Naive B cell (primary cell): ENCODE measurements around the gene FGFRL1. TPM values are rescaled to one million over a fixed set of nuclear protein-coding genes. Genes with fewer than 3 reads are reported as not detected.

Experiments
- ATAC-seq, 2 donors: fragments of 150-1000 bp; cut with Tn5 transposase; 2 replicates each; pipeline ENCODE4 v1.10.0; 2021; ENCODE audit warnings: low read depth in 2 of 2, mild to moderate bottlenecking in 2 of 2, moderate library complexity in 2 of 2
- DNase-seq: peaks from one replicate; pipeline ENCODE4 v3.0.0; 2022
- H3K27ac Mint-ChIP-seq, 6 donors: one replicate each; pipeline ENCODE4 v1.8.0; 2020 to 2022; ENCODE audit warnings: mild to moderate bottlenecking in 6 of 6, mixed read lengths in 6 of 6, moderate library complexity in 5 of 6, inconsistent platforms in 2 of 6
- H3K27me3 Mint-ChIP-seq, 3 donors: one replicate each; pipeline ENCODE4 v1.8.0; 2021 to 2022; ENCODE audit warnings: mixed read lengths in 3 of 3, mild to moderate bottlenecking in 1 of 3
- H3K36me3 Mint-ChIP-seq, 2 donors: one replicate each; pipeline ENCODE4 v1.8.0; 2020 to 2022; ENCODE audit warnings: mixed read lengths in 2 of 2, inconsistent platforms in 1 of 2, mild to moderate bottlenecking in 1 of 2
- H3K4me1 Mint-ChIP-seq, 3 donors: one replicate each; pipeline ENCODE4 v1.8.0; 2020 to 2022; ENCODE audit warnings: mixed read lengths in 3 of 3, inconsistent platforms in 1 of 3, mild to moderate bottlenecking in 1 of 3, moderate library complexity in 1 of 3
- H3K4me3 Mint-ChIP-seq, 8 donors: one replicate each; pipeline ENCODE4 v1.8.0; 2020 to 2022; ENCODE audit warnings: mild to moderate bottlenecking in 8 of 8, mixed read lengths in 8 of 8, moderate library complexity in 8 of 8, inconsistent platforms in 2 of 8
- H3K9me3 Mint-ChIP-seq, 7 donors: one replicate each; pipeline ENCODE4 v1.8.0; 2020 to 2022; ENCODE audit warnings: mixed read lengths in 7 of 7, mild to moderate bottlenecking in 5 of 7, inconsistent platforms in 2 of 7, moderate library complexity in 1 of 7
- polyA plus RNA-seq, 6 donors: library from polyadenylated mRNA; unstranded; fragments of 300-500 nt; fragmentation: Illumina TruSeq; gene quantifications; one replicate each; pipeline ENCODE4 v1.2.3, GENCODE V29; 2021; ENCODE audit warnings: low read depth in 6 of 6

FGFRL1 gene
- polyA plus RNA-seq, 6 donors from 2014 or later = 0.22 to 2.3 (median 0.37) TPM; not detected in 1

GRCh38 chr4:1012034-1012739, 761 bp downstream of the FGFRL1 start:
- peaks cover 0 to under 1% of the 10 kb centered on the region in 2 donors for H3K36me3 Mint-ChIP-seq
- H3K4me3 Mint-ChIP-seq = peak overlapping the region; percentile 59 to 87 (median 66)
- ATAC-seq = peak in 1 of 2 donors; percentile 0
- H3K9me3 Mint-ChIP-seq = peaks cover 0 to 1% (median 0%) of the 10 kb centered on the region in 7 donors
- peak; percentile 19 for DNase-seq
- H3K27me3 Mint-ChIP-seq = peaks cover 17 to 19% (median 18%) of the 10 kb centered on the region in 3 donors
- peaks cover 11 to 18% (median 16%) of the 10 kb centered on the region in 3 donors for H3K4me1 Mint-ChIP-seq
- H3K27ac Mint-ChIP-seq = peak overlapping the region in 2 of 6 donors; percentile 44 to 70

- H3K27me3 Mint-ChIP-seq = peaks cover 7% of the 10 kb centered on the region in 3 donors
- ATAC-seq (no peak), DNase-seq (no peak)
- peak overlapping the region in 7 of 8 donors; percentile 34 to 59 (median 52) for H3K4me3 Mint-ChIP-seq
- peaks cover 11 to 20% (median 16%) of the 10 kb centered on the region in 3 donors for H3K4me1 Mint-ChIP-seq
- H3K36me3 Mint-ChIP-seq = no peaks in the 10 kb centered on the region
- H3K27ac Mint-ChIP-seq = peak overlapping the region in 1 of 6 donors; percentile 63
- peaks cover 0 to 1% (median 0%) of the 10 kb centered on the region in 7 donors for H3K9me3 Mint-ChIP-seq
Measured at GRCh38 chr4:1013225-1014073, 2.0 kb downstream of the FGFRL1 start.

GRCh38 chr4:1014291-1015167, 3.1 kb downstream of the FGFRL1 start:
- no peak for ATAC-seq
- Mint-ChIP-seq H3K27me3 (no peaks in the 10 kb centered on the region), H3K9me3 (no peaks in the 10 kb centered on the region), H3K27ac (no peak overlapping the region), H3K36me3 (no peaks in the 10 kb centered on the region), H3K4me3 (peak overlapping the region in 3 of 8 donors; percentile 12 to 43 (median 34)), H3K4me1 (peaks cover 6 to 13% (median 9%) of the 10 kb centered on the region in 3 donors)
- DNase-seq = no peak

GRCh38 chr4:1015179-1015578, 3.8 kb downstream of the FGFRL1 start:
- Mint-ChIP-seq H3K4me3 (peak overlapping the region in 1 of 8 donors; percentile 66), H3K36me3 (no peaks in the 10 kb centered on the region), H3K9me3 (no peaks in the 10 kb centered on the region), H3K27ac (no peak overlapping the region), H3K27me3 (no peaks in the 10 kb centered on the region), H3K4me1 (peaks cover 6 to 18% (median 9%) of the 10 kb centered on the region in 3 donors)
- DNase-seq (no peak), ATAC-seq (no peak)

GRCh38 chr4:1015746-1016145, 4.3 kb downstream of the FGFRL1 start:
- no peaks in the 10 kb centered on the region for H3K27me3 Mint-ChIP-seq
- DNase-seq (no peak), ATAC-seq (no peak)
- no peaks in the 10 kb centered on the region for H3K36me3 Mint-ChIP-seq
- peak overlapping the region in 3 of 8 donors; percentile 9 to 66 (median 61) for H3K4me3 Mint-ChIP-seq
- peaks cover under 1 to 12% (median 5%) of the 10 kb centered on the region in 3 donors for H3K4me1 Mint-ChIP-seq
- H3K27ac Mint-ChIP-seq = peak overlapping the region in 1 of 6 donors; percentile 78
- H3K9me3 Mint-ChIP-seq = no peaks in the 10 kb centered on the region

- Mint-ChIP-seq H3K9me3 (no peaks in the 10 kb centered on the region), H3K27ac (no peak overlapping the region), H3K27me3 (no peaks in the 10 kb centered on the region), H3K4me3 (peak overlapping the region in 1 of 8 donors; percentile 53), H3K36me3 (no peaks in the 10 kb centered on the region), H3K4me1 (peaks cover 4 to 20% (median 13%) of the 10 kb centered on the region in 3 donors)
- no peak for DNase-seq
- ATAC-seq = no peak
Measured at GRCh38 chr4:1017211-1017610, 5.8 kb downstream of the FGFRL1 start.

- H3K4me3 Mint-ChIP-seq = peak overlapping the region in 1 of 8 donors; percentile 30
- ATAC-seq = no peak
- H3K4me1 Mint-ChIP-seq = peaks cover 4 to 20% (median 13%) of the 10 kb centered on the region in 3 donors
- H3K27me3 Mint-ChIP-seq = no peaks in the 10 kb centered on the region
- H3K36me3 Mint-ChIP-seq = no peaks in the 10 kb centered on the region
- DNase-seq = no peak
- H3K27ac Mint-ChIP-seq = no peak overlapping the region
- H3K9me3 Mint-ChIP-seq = no peaks in the 10 kb centered on the region
Measured at GRCh38 chr4:1017706-1018105, 6.3 kb downstream of the FGFRL1 start.

- Mint-ChIP-seq H3K9me3 (no peaks in the 10 kb centered on the region), H3K4me3 (no peak overlapping the region), H3K4me1 (peaks cover 4 to 20% (median 13%) of the 10 kb centered on the region in 3 donors), H3K27me3 (no peaks in the 10 kb centered on the region), H3K27ac (no peak overlapping the region), H3K36me3 (no peaks in the 10 kb centered on the region)
- DNase-seq (no peak), ATAC-seq (no peak)
Measured at GRCh38 chr4:1018147-1019020, 7.0 kb downstream of the FGFRL1 start.

GRCh38 chr4:1019320-1019719, 7.9 kb downstream of the FGFRL1 start:
- peak overlapping the region in 1 of 6 donors; percentile 33 for H3K27ac Mint-ChIP-seq
- H3K4me3 Mint-ChIP-seq = no peak overlapping the region
- DNase-seq = no peak
- no peak for ATAC-seq
- no peaks in the 10 kb centered on the region for H3K36me3 Mint-ChIP-seq
- no peaks in the 10 kb centered on the region for H3K27me3 Mint-ChIP-seq
- H3K4me1 Mint-ChIP-seq = peaks cover 4 to 20% (median 8%) of the 10 kb centered on the region in 3 donors
- H3K9me3 Mint-ChIP-seq = no peaks in the 10 kb centered on the region

- no peaks in the 10 kb centered on the region for H3K36me3 Mint-ChIP-seq
- no peaks in the 10 kb centered on the region for H3K27me3 Mint-ChIP-seq
- DNase-seq (no peak), ATAC-seq (no peak)
- peaks cover 4 to 20% (median 8%) of the 10 kb centered on the region in 3 donors for H3K4me1 Mint-ChIP-seq
- peak overlapping the region in 4 of 6 donors; percentile 33 to 72 (median 69) for H3K27ac Mint-ChIP-seq
- H3K9me3 Mint-ChIP-seq = no peaks in the 10 kb centered on the region
- H3K4me3 Mint-ChIP-seq = peak overlapping the region in 1 of 8 donors; percentile 34
Measured at GRCh38 chr4:1019729-1020470, 8.5 kb downstream of the FGFRL1 start.

GRCh38 chr4:1021386-1022050, 10.1 kb downstream of the FGFRL1 start:
- peak overlapping the region; percentile 30 to 93 (median 78) for H3K27ac Mint-ChIP-seq
- H3K9me3 Mint-ChIP-seq = no peaks in the 10 kb centered on the region
- peak overlapping the region; percentile 12 to 72 (median 52) for H3K4me3 Mint-ChIP-seq
- H3K27me3 Mint-ChIP-seq = no peaks in the 10 kb centered on the region
- no peaks in the 10 kb centered on the region for H3K36me3 Mint-ChIP-seq
- H3K4me1 Mint-ChIP-seq = peaks cover 12 to 29% (median 22%) of the 10 kb centered on the region in 3 donors
- peak; percentile 72 for DNase-seq
- peak; percentile 65 to 67 for ATAC-seq
